GM23338 (cell line): ENCODE measurements around the gene DACT2. TPM values are rescaled to one million over a fixed set of nuclear protein-coding genes. Genes with fewer than 3 reads are reported as not detected.

ENCODE experiments used
- ATAC-seq: fragments of 200-7000 bp; cut with Tn5 transposase; 3 replicates; pipeline ENCODE4 v1.9.1; 2020
- DNase-seq: peaks from one replicate; pipeline ENCODE4 v3.0.0-alpha.2; 2015; ENCODE audit warnings: low spot score
- H2AFZ ChIP-seq: fragments of 200-600 bp; sonication (generic); 2 replicates; pipeline ENCODE4 v1.8.0; 2016; ENCODE audit warnings: antibody characterized with exemption, mild to moderate bottlenecking, moderate library complexity
- H3F3A ChIP-seq: fragments of 200-600 bp; sonication (generic); replicated peaks from 2 replicates; pipeline ENCODE4 v1.8.0; 2017; ENCODE audit warnings: antibody characterized with exemption, mixed run types, low read depth
- H3K27ac ChIP-seq: fragments of 200-600 bp; sonication (generic); 2 replicates; pipeline ENCODE4 v1.6.1; 2016; ENCODE audit warnings: low read depth
- H3K27me3 ChIP-seq: fragments of 200-600 bp; sonication (generic); 2 replicates; pipeline ENCODE4 v1.8.0; 2016; ENCODE audit warnings: mild to moderate bottlenecking, mixed run types, moderate library complexity; ENCODE audit not compliant: insufficient read depth
- H3K36me3 ChIP-seq: fragments of 200-600 bp; sonication (generic); 2 replicates; pipeline ENCODE4 v1.8.0; 2016; ENCODE audit warnings: mild to moderate bottlenecking; ENCODE audit not compliant: insufficient read depth
- H3K4me1 ChIP-seq: fragments of 200-600 bp; sonication (generic); 2 replicates; pipeline ENCODE4 v1.8.0; 2016; ENCODE audit warnings: mild to moderate bottlenecking, moderate library complexity; ENCODE audit not compliant: insufficient read depth
- H3K4me2 ChIP-seq: fragments of 200-600 bp; sonication (generic); 2 replicates; pipeline ENCODE4 v1.7.1; 2017; ENCODE audit warnings: mixed run types
- H3K4me3 ChIP-seq: fragments of 200-600 bp; sonication (generic); 2 replicates; pipeline ENCODE4 v1.6.1; 2016; ENCODE audit warnings: mixed run types
- H3K79me2 ChIP-seq: fragments of 200-600 bp; sonication (generic); replicated peaks from 2 replicates; pipeline ENCODE4 v1.8.0; 2017; ENCODE audit warnings: mild to moderate bottlenecking; ENCODE audit not compliant: insufficient read depth
- H3K9me2 ChIP-seq: fragments of 200-600 bp; sonication (generic); 2 replicates; pipeline ENCODE4 v1.8.0; 2017; ENCODE audit not compliant: insufficient read depth
- H4K20me1 ChIP-seq: fragments of 200-600 bp; sonication (generic); replicated peaks from 2 replicates; pipeline ENCODE4 v1.8.0; 2017; ENCODE audit warnings: mild to moderate bottlenecking; ENCODE audit not compliant: insufficient read depth
- H3K27ac Mint-ChIP-seq: 2 replicates; pipeline ENCODE4 v1.8.0; 2020; ENCODE audit warnings: inconsistent platforms, mild to moderate bottlenecking, moderate library complexity, mixed read lengths
- H3K27me3 Mint-ChIP-seq: 3 replicates; pipeline ENCODE4 v1.8.0; 2022; ENCODE audit warnings: low read depth, mild to moderate bottlenecking, moderate library complexity, mixed read lengths, inconsistent platforms; ENCODE audit not compliant: insufficient read depth, poor library complexity
- H3K36me3 Mint-ChIP-seq: 3 replicates; pipeline ENCODE4 v1.8.0; 2021; ENCODE audit warnings: low read depth, mild to moderate bottlenecking, inconsistent platforms, moderate library complexity, mixed read lengths
- H3K4me1 Mint-ChIP-seq: 3 replicates; pipeline ENCODE4 v1.8.0; 2020; ENCODE audit warnings: mild to moderate bottlenecking, inconsistent platforms, mixed read lengths
- H3K4me3 Mint-ChIP-seq: 3 replicates; pipeline ENCODE4 v1.8.0; 2021; ENCODE audit warnings: moderate library complexity, mild to moderate bottlenecking, inconsistent platforms, mixed read lengths
- H3K9me3 Mint-ChIP-seq: 3 replicates; pipeline ENCODE4 v1.8.0; 2020; ENCODE audit warnings: moderate library complexity, mild to moderate bottlenecking, inconsistent platforms, mixed read lengths
- CREB1 ChIP-seq: fragments of 250-450 bp; sonication (Bioruptor Pico); IDR thresholded peaks from 2 replicates; pipeline ENCODE4 v1.5.0; 2020; ENCODE audit warnings: low read depth, mild to moderate bottlenecking, moderate library complexity
- EZH2 ChIP-seq: fragments of 200-600 bp; sonication (generic); IDR thresholded peaks from one replicate; pipeline ENCODE4 v1.8.0; 2017; ENCODE audit warnings: antibody characterized with exemption, mild to moderate bottlenecking, low read depth; ENCODE audit not compliant: unreplicated experiment
- EZH2phosphoT487 ChIP-seq: fragments of 200-600 bp; sonication (generic); IDR thresholded peaks from one replicate; pipeline ENCODE4 v1.8.1; 2018; ENCODE audit warnings: antibody characterized with exemption; ENCODE audit not compliant: unreplicated experiment
- JUNB ChIP-seq: IDR thresholded peaks from one replicate; pipeline ENCODE4 v1.6.1; 2016; ENCODE audit warnings: antibody characterized with exemption; ENCODE audit not compliant: unreplicated experiment
- NANOG ChIP-seq: IDR thresholded peaks from 2 replicates; pipeline ENCODE4 v1.6.1; 2016; ENCODE audit warnings: antibody characterized with exemption, borderline replicate concordance
- POLR2AphosphoS5 ChIP-seq: IDR thresholded peaks from 2 replicates; pipeline ENCODE4 v1.6.1; 2016; ENCODE audit warnings: antibody characterized with exemption, low read depth
- STAT1 ChIP-seq: IDR thresholded peaks from one replicate; pipeline ENCODE4 v1.6.1; 2016; ENCODE audit warnings: antibody characterized with exemption; ENCODE audit not compliant: unreplicated experiment
- ZNF114 ChIP-seq: fragments of 250-450 bp; sonication (Bioruptor Pico); IDR thresholded peaks from 2 replicates; pipeline ENCODE4 v1.5.0; 2020; ENCODE audit warnings: mild to moderate bottlenecking, moderate library complexity
- ZNF331 ChIP-seq: fragments of 250-450 bp; sonication (Bioruptor Pico); IDR thresholded peaks from 2 replicates; pipeline ENCODE4 v1.5.0; 2020; ENCODE audit warnings: low read depth, mild to moderate bottlenecking, moderate library complexity
- ZNF462 ChIP-seq: fragments of 250-450 bp; sonication (Bioruptor Pico); IDR thresholded peaks from 2 replicates; pipeline ENCODE4 v1.5.0; 2020; ENCODE audit warnings: mild to moderate bottlenecking, moderate library complexity
- polyA plus RNA-seq: library from polyadenylated mRNA; unstranded; fragments of >200 nt; fragmentation: Nextera tagmentation; extraction: Ambion mirVana; gene quantifications from 2 replicates; pipeline ENCODE4 v1.2.1, GENCODE V29; 2016
- total RNA-seq: library from RNA; depleted of rRNA; stranded (reverse); fragments of >200 nt; shearing (Covaris generic); gene quantifications from 2 replicates; pipeline ENCODE4 v1.2.3, GENCODE V29; 2014
- TF ChIP-seq, protein P1 (sequence below): IDR thresholded peaks from one replicate; pipeline ENCODE4 v1.6.1; 2018; ENCODE audit warnings: antibody characterized with exemption; ENCODE audit not compliant: unreplicated experiment
- TF ChIP-seq, protein P2 (sequence below), 2 experiments: fragments of 200-600 bp in 1 of 2; sonication (generic) in 1 of 2; conservative IDR thresholded peaks; 2 replicates each; pipeline versions ENCODE4 v1.5.1 to v1.6.1; 2016 to 2017; ENCODE audit warnings: antibody characterized with exemption in 2 of 2, low read depth in 2 of 2, mild to moderate bottlenecking in 2 of 2, moderate library complexity in 1 of 2
- TF ChIP-seq, protein P3 (sequence below): IDR thresholded peaks from 2 replicates; pipeline ENCODE4 v1.6.1; 2016; ENCODE audit warnings: antibody characterized with exemption

The DACT2 gene
- total and polyA plus RNA-seq, 2 experiments from 2014 or later = 1.8 to 10.6 TPM

DNA sequence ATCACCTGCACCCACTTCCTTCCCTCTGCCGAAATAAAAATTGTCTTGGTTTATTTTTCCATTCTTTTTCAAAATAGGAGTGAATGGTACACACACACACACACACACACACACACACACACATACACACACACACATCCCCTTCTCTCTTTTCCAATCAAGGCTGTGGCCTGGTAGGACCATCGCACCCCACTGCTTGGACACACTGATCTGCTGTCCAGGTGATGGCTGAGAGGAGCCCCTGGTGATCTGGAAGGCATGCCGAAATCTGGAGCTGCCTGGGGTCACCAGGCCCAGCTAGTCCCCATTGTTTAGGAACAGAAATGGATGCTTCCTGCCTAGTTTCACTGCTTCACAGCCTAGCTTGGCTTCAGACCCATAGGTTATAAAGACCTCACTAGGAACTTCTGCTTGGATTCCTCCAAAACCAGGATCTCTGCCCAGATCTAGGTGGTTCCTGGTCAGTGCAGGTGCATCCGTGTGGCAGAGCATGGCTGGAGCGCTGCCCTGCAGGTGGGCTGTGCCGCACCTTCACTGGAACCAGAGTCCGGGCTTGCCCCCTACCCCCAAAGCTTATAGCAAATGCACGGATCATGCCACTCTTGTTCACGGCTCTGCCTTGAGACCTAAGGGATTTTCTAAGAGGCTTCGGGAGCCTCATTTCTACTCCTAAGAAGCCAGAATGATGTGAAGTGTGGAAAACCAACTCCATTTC is 42.9 kb upstream of the DACT2 start:
- H3K36me3 Mint-ChIP-seq = peaks cover 23% of the 10 kb centered on the region
- no peaks in the 10 kb centered on the region for H3K4me1 ChIP-seq
- no peaks in the 10 kb centered on the region for H3F3A ChIP-seq
- no peaks in the 10 kb centered on the region for H3K79me2 ChIP-seq
- no peak overlapping the region for H2AFZ ChIP-seq
- peaks cover 4% of the 10 kb centered on the region; the same call in 2 of the 3 replicates for H3K4me1 Mint-ChIP-seq
- H3K4me3 ChIP-seq = no peak overlapping the region
- H3K4me2 ChIP-seq = no peak overlapping the region
- peaks cover 1% of the 10 kb centered on the region for H3K27me3 Mint-ChIP-seq
- H3K4me3 Mint-ChIP-seq = no peak overlapping the region
- TF ChIP-seq EZH2 (no peak), CREB1 (CRISPR knock-in tag) (no peak), STAT1 (no peak), JUNB (no peak), ZNF462 (CRISPR knock-in tag) (no peak), POLR2AphosphoS5 (no peak), ZNF331 (CRISPR knock-in tag) (no peak), NANOG (no peak), ZNF114 (CRISPR knock-in tag) (no peak), EZH2phosphoT487 (no peak)
- TF ChIP-seq, protein P1, sequence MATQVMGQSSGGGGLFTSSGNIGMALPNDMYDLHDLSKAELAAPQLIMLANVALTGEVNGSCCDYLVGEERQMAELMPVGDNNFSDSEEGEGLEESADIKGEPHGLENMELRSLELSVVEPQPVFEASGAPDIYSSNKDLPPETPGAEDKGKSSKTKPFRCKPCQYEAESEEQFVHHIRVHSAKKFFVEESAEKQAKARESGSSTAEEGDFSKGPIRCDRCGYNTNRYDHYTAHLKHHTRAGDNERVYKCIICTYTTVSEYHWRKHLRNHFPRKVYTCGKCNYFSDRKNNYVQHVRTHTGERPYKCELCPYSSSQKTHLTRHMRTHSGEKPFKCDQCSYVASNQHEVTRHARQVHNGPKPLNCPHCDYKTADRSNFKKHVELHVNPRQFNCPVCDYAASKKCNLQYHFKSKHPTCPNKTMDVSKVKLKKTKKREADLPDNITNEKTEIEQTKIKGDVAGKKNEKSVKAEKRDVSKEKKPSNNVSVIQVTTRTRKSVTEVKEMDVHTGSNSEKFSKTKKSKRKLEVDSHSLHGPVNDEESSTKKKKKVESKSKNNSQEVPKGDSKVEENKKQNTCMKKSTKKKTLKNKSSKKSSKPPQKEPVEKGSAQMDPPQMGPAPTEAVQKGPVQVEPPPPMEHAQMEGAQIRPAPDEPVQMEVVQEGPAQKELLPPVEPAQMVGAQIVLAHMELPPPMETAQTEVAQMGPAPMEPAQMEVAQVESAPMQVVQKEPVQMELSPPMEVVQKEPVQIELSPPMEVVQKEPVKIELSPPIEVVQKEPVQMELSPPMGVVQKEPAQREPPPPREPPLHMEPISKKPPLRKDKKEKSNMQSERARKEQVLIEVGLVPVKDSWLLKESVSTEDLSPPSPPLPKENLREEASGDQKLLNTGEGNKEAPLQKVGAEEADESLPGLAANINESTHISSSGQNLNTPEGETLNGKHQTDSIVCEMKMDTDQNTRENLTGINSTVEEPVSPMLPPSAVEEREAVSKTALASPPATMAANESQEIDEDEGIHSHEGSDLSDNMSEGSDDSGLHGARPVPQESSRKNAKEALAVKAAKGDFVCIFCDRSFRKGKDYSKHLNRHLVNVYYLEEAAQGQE = no peak
- TF ChIP-seq, protein P2, sequence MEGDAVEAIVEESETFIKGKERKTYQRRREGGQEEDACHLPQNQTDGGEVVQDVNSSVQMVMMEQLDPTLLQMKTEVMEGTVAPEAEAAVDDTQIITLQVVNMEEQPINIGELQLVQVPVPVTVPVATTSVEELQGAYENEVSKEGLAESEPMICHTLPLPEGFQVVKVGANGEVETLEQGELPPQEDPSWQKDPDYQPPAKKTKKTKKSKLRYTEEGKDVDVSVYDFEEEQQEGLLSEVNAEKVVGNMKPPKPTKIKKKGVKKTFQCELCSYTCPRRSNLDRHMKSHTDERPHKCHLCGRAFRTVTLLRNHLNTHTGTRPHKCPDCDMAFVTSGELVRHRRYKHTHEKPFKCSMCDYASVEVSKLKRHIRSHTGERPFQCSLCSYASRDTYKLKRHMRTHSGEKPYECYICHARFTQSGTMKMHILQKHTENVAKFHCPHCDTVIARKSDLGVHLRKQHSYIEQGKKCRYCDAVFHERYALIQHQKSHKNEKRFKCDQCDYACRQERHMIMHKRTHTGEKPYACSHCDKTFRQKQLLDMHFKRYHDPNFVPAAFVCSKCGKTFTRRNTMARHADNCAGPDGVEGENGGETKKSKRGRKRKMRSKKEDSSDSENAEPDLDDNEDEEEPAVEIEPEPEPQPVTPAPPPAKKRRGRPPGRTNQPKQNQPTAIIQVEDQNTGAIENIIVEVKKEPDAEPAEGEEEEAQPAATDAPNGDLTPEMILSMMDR (conservative IDR thresholded peaks at IDR 0.05; ENCODE audit: low read depth in 2 of 2) = no peak
- TF ChIP-seq, protein P3, sequence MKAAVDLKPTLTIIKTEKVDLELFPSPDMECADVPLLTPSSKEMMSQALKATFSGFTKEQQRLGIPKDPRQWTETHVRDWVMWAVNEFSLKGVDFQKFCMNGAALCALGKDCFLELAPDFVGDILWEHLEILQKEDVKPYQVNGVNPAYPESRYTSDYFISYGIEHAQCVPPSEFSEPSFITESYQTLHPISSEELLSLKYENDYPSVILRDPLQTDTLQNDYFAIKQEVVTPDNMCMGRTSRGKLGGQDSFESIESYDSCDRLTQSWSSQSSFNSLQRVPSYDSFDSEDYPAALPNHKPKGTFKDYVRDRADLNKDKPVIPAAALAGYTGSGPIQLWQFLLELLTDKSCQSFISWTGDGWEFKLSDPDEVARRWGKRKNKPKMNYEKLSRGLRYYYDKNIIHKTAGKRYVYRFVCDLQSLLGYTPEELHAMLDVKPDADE = no peak
- H3K27ac ChIP-seq = no peak overlapping the region
- no peaks in the 10 kb centered on the region for H4K20me1 ChIP-seq
- no peak overlapping the region for H3K27ac Mint-ChIP-seq
- H3K9me3 Mint-ChIP-seq = peaks cover 36% of the 10 kb centered on the region
- no peak for DNase-seq
- no peaks in the 10 kb centered on the region for H3K9me2 ChIP-seq
- H3K27me3 ChIP-seq = no peaks in the 10 kb centered on the region
- no peaks in the 10 kb centered on the region for H3K36me3 ChIP-seq
- ATAC-seq = no peak
